GM19239 (cell line): ENCODE results near the gene EML4.
"Not testable (repeated sequence)": the region's sequence is repeated elsewhere in the genome, so short reads cannot be mapped to it uniquely, and the experiment has no call there.

ENCODE experiments used
- DNase-seq: peaks from one replicate; pipeline ENCODE4 v3.0.0; 2011; ENCODE audit warnings: low spot score; ENCODE audit not compliant: insufficient read length
- FAIRE-seq: peaks from 2 replicates; lab custom pipeline; 2011; peaks lifted over from hg19 to GRCh38; lab: Jason Lieb, UNC

The EML4 gene

DNA sequence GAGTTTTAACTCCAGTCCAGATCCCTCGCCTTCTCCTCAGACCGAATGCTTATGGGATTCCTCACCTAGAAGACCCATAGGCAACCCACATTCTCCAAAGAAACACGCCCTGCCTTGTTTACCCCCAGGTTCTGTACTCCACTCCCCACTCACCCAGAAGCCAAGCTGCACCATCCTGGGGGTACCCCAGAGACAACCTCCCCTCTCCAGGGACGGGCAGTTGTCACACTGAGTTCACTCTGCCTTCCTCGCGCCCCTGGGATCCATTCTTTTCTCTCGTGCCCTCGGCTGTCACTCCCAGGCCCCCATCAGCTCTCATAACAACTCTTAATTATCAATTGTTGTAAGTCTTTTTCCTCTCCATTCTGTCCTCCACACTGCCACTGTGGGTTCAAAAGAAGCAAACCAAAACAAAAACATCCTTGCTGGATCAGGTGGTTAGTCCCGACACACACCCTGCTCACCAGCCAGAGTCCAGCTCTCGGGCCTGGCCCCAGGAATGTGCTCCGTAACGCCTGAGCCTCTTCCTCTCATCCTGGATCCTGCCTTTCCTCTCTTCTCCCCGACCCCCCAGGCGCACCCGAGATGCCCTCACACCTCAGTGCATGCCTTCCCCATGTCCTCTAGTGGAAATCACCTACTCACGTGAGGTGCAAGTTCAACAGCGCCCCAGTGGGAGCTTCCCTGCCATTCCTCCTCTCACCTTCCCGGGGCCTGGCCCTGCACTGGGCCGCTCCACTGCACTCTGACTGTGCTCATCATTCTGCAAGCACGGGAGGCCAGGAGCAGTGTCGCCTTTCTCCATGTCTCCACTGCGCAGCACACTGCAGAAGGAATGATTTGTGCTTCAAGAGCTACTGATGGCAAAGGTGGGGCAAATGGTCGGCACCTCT lies 171.1 kb downstream of the EML4 start:
- no peak for FAIRE-seq
- no peak for DNase-seq

DNA sequence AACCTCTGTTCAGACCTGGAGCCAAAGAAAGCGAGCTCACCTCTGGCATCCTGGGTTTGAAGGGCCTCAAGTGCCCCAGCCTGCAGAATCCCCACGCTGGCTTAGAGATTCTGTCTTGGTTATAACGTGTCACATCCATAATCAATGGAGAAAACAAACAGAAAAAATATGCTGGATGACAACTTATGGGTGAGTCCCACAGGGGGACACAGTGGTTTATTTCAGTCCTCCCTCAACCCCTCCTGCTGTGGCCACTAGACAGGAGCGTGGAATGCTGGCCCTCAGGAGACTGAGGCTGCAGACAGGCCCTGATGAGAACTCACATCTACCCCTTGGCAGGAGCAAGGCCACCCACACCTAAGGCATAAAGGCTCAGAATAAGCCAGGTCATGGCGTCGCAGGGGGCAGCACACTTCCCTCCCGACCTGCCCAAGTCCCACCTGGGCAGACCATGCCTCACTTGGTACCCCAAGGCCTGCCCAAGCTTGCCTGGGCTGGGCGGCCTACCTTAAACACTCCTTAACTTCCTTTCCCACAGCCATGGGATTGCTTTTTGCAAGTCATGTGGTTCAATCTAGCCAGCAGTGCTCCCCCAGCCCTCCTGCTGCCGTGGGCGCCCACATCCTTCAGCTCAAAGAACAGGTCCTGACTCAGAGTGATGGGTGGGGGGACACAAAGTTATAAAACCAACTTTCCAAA lies 171.9 kb downstream of the EML4 start:
- DNase-seq (no peak), FAIRE-seq (no peak)

DNA sequence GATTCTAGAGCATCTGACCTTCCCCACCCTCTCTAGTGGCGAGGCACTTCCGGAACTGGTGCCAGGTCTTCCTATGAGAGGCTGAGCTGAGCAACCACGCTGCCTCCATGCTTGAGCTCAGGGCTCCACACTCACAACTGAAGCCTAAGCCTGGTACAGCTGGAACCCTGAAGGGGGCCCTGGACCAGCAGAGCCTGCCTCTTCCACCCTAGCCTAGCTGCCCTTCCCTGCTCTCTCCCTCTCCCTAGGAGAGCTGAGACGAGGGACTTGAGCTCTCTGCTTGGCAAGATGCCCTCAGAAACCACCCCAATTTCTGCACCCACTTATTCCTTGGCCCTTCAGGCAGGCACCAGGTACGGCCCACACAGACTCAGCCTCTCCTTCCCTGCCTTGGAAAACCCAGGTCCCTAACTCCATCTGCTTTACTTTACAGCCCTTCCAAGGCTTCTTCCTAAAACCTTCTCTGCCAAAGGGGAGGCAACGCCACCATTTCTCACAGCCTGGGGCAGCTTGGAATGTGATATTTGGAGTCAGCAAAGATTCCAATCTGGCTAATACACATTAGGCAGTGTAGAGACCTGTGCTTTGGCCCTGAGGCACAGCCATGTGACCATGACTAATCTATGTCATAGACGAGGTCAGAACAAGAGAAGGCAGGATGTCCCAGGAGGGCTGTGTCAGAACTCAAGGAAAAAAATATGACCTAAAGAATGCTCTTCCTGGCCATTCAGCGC lies 173.1 kb downstream of the EML4 start:
- no peak for DNase-seq
- no peak for FAIRE-seq

DNA sequence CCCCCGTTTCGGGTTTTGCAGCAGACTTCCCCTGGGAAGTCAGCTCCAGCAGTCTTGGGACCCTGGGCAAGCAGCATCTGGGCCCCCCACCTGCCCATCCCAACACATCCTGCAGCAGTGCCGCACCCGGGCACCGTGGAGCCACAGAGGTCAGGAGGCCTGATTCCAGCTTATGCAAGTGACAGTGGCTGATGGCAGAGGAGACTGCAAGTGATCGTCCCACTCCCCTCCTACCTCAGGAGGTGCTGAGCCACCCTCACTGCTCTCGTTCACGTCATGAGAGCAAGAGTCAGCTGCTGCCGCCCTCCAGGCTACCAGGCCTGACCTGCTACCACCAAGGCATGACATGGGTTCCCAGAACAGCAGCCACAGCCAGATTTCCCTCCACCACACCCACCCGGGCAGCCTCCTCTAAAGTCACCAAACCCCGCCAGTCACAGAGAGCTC lies 173.7 kb downstream of the EML4 start:
- no peak for DNase-seq
- no peak for FAIRE-seq

DNA sequence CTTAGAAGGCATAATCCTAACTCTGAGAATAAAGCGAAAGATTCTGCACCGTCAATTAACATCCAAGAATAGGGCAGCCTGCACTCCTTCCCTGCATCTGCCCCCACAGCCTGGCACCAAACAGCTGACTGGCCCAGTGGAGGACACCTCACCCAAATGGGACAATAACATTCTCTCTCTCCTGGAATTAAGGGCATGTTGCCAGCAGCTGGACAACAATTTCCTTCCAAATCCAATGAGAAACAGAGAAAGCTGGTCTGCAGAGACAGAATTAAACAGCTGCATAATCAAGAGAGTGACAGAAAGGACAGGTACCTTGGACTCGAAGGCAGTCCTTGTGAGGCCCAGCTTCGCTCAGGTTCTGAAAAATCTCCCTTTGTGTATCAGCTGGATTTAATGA lies 176.8 kb downstream of the EML4 start:
- FAIRE-seq (no peak), DNase-seq (no peak)

- FAIRE-seq, DNase-seq: not testable (repeated sequence)
Observed at GRCh38 chr2:42346856-42347255, 177.7 kb downstream of the EML4 start.

DNA sequence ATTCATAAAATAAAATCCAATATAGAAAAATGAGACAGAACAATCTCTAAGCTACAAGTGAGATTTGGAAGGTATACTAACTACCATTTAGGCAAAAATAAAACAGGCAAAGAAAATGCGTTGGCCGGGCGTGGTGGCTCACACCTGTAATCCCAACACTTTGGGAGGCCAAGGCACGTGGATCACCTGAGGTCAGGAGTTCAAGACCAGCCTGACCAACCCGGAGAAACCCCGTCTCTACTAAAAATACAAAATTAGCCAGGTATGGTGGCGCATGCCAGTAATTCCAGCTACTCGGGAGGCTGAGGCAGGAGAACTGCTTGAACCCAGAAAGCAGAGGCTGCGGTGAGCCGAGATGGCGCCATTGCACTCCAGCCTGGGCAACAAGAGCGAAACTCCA lies 178.4 kb downstream of the EML4 start:
- not testable (repeated sequence) for FAIRE-seq, DNase-seq

GRCh38 chr2:42348113-42348805 lies 179.1 kb downstream of the EML4 start:
- DNase-seq, result no peak
- no peak for FAIRE-seq

DNA sequence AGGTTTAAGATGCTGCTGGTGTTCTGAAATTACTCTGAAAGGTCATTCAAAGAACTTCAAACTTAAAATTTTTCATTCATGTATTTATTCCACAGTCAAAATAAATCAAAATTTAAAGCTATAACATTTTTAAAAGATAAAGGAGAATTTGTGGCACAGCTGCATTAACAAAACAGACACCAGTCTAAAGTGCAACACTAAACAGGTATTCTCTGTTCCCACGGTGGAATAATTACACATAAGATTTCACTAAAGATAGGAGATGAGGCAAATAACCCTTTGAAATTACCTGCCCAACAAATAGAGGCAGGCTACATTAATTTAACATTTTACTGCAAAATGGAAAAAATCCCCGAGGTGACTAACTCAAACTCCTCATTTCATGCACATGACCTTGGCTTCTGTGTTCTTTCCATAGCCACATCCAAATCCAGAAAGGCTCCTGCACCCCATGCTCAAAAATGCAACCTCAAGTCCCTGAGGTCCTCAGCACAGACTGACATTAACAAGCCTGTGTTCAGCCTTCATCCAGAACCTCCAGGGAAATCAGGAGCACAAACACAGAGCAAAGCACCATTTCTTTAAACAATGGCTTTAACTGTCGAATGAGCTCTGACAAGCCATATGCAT lies 181.4 kb downstream of the EML4 start:
- FAIRE-seq (no peak), DNase-seq (no peak)

DNA sequence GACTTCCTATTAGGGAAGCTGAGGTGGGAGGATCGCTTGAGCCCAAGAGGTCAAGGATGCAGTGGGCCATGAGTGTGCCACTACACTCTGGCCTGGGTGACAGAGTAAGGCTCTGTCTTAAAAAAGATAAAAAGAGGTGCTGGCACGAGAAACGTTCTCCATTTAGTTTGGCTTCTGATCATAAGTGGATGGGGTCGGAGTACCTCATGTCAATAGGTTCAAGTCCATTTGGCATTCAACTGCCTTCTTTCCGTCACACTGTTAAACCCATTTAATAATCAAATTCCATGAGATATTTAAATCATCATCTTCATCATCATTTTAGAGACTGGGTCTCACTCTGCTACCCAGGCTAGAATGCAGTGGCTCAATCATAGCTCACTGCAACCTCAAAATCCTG lies 182.7 kb downstream of the EML4 start:
- no peak for FAIRE-seq
- no peak for DNase-seq

DNA sequence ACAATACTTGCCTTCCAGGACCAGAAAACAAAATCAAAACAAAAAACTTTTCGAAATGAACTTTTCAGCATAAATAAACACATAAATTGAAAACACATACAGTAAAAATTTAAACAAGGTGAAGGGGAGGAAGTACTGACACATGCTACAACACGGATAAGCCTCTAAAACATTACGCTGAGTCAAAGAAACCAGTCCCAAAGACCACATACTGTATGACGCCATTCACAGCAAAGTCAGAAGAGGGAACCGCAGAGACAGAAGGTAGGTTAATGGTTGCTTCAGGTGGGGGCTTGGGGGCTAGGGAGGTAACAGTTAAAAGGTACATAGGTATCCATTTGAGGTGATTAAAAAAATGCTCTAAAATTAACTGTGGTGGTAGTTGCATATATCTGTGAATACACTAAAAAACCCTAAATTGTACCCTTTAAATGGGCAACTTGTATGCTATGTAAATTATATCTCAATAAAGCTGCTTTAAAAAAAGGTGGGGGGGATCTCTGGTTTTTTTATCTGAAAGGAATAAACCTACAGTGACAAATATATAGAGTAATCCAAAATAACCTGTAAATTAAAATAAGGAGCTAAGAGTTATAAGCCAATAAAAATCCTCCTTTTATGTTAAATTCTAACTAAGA lies 184.8 kb downstream of the EML4 start:
- no peak for DNase-seq
- FAIRE-seq, result no peak

DNA sequence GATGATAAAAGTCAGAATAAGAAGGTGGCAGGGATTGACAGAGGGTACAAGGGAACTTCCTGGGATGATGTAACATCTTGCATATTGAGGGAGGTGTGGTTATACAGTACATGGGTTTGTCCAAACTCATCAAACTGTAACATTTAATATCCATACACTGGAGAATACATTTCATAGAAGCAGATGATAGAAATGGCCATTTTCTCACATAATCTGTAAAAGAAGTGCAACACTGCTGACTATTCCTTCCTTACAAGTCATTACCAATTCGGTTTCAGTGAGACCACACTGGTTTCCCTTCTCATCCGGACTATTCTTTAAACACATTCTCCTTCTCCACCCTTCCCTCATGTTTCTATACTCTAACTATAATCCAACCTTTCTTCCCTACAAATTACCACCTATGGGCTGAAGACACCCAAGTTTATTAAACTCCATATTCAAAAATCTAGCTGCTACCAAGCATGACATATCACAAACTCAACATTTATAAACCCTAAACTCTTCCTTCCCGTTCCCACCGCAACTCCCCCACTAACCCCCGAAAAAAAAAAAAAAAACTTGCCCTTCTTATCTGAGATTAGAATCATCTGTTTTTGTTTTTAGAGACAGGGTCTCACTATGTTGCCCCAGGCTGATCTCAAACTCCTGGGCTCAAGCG lies 190.3 kb downstream of the EML4 start:
- no peak for DNase-seq
- peak; percentile 40 for FAIRE-seq

DNA sequence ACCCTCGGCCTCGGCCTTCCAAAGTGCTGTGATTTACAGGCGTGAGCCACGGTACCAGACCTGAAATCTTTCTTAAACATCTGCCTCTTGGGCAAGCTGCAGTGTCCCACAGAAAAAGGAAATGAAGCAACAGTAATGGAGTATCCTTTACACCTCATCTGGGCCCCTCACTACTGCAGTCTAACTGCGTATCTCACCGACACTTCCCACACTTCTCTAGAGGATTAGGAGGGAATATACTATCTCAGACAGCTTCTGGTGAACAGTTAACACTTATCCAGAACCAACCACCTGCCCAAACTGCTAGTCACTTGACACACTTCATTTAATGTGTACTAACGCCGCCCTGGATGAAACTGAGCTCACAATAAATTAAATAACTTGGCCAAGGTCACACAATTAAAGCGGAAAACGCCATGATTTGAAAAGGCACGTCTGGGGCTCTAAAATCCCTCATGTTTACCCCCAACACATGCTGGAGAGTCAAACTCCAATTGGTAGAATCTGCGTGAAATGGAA lies 190.9 kb downstream of the EML4 start:
- FAIRE-seq, result no peak
- no peak for DNase-seq

- no peak for FAIRE-seq
- DNase-seq, result no peak
Observed at GRCh38 chr2:42360493-42360889, 191.3 kb downstream of the EML4 start.

DNA sequence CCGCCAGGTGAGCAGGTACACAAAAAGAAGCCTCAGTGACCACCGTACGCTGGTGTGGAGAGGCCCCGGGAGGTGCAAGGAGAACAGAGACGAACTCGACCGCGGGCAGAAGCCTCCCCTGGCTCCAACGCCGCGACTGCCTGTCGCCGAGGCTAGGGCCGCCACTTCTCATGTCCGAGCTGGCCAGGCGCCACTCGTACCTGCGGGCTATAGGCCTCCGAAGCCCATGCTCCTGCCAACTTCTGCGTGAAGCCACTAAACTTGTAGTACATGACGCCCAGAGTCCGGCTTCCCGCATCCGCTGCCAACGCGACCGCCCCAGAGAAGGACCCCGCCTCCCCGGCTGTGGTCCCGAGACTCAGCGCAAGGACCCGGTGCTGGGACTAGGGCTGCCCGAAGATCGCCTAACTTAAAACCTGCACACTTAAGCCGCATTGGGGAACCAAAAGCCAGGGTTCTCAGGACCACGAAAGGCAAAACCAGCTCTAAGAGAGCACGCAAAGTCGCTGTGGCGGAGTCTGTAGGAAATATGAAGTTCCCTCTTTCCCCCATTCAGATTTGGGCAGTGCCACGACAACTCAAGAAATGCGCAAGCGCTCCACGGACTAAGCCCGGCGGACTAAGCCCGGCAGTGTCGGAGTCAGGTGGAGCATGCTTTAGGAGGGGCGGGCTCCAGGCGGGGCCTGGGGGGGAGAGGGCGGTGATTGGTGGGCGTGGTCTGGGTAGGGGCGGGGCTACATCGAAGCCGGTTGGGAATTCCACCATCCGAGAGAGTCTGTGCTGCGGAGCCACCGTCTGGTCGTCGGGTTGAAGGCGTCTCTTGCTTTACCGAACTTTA lies 192.0 kb downstream of the EML4 start, which contains the start of gene COX7A2L:
Gene COX7A2L (minus strand): TSS at position 328 of the 838 bp plus-strand sequence. CDS start 56 bp downstream, at position 272.
- DNase-seq (peak; percentile 80), FAIRE-seq (peak; percentile 98)

DNA sequence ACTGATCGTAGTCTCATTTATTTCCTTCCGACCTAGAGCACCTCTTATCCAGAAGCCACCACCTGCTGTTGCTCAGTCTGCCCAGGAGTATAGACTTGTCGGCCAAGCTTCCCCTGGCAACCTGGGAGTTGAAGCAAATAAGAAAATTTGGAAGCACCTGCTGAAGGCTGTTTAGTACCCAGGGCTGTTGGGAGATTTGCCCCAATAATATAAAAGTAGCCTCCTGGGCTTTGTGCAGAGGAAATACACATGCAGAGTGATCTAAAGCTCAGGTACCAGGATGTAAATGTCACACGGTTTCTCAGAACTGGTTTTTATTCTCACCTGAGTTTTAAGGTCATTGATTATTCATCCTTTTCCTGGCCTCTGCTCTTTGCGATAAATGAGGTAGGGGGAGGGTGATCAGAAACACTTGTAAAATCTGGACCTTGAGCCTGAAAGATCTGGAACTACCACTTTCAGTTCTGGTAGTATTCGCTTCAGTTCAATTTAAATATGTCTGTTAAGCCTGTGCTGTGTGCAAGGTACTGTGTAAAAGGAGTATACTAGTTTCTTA lies 192.7 kb downstream of the EML4 start:
- FAIRE-seq (peak; percentile 70), DNase-seq (no peak)

GRCh38 chr2:42363413-42363812 lies 194.3 kb downstream of the EML4 start:
- FAIRE-seq (no peak), DNase-seq (no peak)
